ENCODE results near the gene CENPT.
"Not testable (repeated sequence)": the region's sequence is repeated elsewhere in the genome, so short reads cannot be mapped to it uniquely, and the experiment has no call there.

The CENPT gene

DNA sequence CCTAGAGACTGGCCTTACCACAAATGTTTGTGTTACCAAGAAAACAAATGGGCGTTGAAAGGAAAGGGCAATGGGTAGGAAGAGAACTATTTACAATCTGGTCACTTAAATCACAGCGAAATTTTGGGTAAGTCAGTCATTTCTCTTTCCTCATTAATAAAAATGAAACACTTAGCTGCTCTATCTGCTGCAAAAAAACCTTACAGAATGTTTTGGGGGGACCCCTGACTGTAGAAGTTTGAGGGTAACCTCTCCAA lies 1.5 kb downstream of the CENPT start:
- DNase-seq, result no peak

DNA sequence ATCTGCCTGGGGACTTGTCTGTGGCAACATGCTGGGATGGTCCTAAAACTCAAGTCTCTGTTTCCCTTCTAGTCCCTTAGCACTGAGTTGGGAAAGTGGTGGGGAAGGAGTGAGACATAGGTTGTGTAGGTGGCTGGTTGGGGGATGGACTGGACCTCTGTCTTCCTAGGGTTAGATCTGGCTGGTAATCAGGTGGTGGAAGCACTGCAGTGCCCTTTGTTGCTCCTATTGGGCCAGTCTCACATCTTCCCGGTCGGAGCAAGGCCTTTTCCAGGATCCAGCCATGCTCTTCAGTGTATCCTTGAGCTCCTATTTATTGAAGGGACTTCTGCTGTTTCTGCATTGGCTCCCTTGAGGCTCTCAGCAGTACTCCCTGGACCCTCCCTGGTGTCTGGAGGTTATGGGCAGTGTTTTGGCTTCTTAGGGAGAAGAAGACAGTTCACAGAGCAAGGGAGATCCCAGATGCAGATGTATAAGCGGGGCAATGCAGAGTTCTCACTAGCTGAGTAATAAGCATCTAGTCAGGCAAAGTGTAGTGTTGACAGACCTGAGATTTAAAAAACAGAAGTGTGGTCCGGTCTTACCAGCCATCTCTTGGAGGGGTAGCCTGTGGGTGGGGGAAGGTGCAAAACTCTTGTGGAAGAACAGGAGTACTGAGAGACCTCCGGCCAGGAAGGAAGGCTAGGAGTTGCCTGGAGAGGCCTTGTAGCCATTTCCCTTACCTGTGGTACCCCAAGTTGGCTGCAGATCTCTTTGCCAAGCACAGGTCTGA lies 2.0 kb downstream of the CENPT start:
- no peak for DNase-seq

DNA sequence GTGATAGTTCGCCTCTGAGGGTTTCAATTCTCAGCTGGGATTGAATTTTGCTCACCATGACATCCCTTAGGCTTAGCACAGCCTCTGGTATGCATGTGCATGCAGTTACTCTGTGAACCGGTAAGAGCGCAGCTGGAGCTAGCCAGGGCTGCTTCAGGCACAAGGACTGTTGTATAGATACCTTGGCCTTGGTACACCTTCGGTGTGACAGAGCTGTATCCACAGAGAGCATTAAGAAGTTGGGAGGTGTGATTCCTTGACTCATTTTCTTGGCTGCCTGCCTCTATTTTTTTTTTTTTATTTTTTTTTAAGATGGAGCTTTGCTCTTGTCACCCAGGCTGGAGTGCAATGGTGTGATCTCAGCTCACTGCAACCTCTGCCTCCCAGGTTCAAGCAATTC lies 3.0 kb downstream of the CENPT start:
- DNase-seq, result no peak

DNA sequence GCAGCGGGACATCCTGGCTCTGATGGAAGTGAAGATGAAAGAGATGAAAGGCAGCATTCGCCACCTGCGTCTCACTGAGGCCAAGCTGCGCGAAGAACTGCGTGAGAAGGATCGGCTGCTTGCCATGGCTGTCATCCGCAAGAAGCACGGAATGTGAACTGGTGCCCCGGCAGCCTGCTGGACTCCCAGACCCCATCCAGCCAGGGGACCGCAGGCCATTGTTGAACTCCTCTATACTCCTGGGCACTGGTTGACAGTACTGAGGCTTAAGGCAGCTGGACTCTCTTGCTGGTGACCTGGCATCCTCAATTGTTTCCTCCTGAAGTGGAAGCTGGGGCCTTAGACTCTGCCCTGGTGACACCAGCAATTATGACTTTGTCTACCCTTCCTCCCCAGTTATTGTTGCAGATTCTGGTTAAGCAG lies 4.1 kb downstream of the CENPT start:
- DNase-seq, result no peak

DNA sequence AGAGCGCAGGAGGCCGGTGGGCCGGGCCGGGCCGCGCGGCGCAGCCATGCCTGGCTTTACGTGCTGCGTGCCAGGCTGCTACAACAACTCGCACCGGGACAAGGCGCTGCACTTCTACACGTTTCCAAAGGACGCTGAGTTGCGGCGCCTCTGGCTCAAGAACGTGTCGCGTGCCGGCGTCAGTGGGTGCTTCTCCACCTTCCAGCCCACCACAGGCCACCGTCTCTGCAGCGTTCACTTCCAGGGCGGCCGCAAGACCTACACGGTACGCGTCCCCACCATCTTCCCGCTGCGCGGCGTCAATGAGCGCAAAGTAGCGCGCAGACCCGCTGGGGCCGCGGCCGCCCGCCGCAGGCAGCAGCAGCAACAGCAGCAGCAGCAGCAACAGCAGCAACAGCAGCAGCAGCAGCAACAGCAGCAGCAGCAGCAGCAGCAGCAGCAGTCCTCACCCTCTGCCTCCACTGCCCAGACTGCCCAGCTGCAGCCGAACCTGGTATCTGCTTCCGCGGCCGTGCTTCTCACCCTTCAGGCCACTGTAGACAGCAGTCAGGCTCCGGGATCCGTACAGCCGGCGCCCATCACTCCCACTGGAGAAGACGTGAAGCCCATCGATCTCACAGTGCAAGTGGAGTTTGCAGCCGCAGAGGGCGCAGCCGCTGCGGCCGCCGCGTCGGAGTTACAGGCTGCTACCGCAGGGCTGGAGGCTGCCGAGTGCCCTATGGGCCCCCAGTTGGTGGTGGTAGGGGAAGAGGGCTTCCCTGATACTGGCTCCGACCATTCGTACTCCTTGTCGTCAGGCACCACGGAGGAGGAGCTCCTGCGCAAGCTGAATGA lies 4.8 kb downstream of the CENPT start:
- peak; percentile 13 for DNase-seq

DNA sequence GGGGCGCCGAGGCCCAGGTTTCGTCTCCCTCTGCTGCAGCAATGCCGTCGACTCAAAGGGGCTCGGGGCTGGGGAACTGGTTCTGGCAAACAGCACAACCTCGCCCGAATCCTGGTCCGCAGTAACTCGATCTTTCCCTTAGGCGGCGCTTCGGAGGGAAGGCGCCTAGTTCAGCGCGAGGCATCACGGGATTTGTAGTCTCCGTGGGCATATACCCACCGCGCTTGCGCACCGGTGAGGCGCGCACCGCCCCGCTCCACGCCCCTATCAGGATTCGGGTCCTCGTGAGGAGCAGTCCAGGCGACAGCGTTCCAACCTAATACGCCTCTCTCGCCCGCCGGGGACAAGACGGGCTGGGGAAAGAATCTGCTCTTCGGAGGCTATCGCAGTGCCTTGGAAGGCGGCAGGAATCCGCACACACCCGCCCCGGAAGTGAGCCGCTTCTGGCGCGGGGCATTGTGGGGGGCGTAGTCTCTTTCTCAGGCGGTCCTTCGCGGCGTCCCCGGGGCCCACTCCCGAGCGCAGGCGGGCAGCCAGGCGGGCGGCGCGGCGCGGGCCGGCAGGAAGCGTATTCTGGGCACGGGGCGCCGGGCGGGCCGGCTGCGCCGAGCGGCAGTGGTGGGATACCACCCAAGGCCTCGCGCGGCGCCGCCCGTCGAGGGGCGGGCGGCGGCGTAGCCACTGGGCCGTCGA lies 5.5 kb downstream of the CENPT start, which contains the start of gene THAP11:
TSS of gene THAP11 (plus strand) at position 505 of the 693 bp plus-strand sequence. CDS start 235 bp downstream, outside the sequence.
- peak; percentile 93 for DNase-seq

DNA sequence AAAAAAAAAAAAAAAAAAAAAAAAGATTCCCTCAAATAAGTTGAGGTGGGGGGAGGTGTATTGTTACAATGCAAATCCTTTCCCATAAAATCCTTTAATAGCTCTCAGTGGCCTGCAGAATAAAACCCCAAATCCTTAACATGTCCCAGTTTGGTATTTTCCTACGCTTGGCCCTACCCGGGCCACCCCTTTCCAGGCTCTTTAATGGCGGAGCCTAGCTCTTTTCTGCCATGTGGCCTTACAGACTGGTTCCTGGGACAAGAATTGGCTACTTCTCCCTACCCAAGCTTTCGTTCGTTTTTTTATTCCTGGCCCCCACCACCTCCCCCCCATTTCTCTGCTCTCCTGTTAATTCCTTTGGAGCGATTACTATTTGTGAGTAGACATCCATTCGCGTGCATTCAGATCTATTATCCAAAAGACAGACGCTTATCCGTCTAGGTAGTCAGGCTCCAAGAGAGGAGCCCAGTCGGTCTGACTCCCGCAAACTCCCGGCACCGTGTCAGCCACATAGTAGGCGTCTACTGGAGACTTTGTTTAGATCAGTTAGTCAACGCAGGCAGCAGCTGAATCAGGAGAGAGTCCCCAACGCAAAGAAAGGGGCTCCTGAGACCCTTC lies 6.2 kb downstream of the CENPT start:
- no peak for DNase-seq

DNA sequence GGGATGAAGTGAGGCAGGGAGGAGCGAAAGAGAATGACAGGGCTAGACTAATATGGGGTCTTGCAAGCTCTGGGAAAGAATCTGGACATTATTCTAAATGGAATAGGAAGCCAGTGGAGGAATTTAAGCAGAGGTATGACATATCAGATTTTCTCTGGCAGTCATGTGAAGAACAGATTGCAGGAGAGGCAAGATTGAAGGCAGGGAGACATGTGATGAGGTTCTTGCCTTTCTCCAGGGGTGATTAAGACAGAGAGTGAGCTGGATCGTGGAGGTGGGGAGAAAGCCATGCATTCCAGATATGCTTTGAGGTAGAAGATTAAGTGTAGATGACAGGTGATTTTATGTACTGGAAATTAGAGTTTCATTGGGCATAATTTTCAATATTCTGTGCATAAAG lies 9.7 kb downstream of the CENPT start:
- no peak for DNase-seq

DNA sequence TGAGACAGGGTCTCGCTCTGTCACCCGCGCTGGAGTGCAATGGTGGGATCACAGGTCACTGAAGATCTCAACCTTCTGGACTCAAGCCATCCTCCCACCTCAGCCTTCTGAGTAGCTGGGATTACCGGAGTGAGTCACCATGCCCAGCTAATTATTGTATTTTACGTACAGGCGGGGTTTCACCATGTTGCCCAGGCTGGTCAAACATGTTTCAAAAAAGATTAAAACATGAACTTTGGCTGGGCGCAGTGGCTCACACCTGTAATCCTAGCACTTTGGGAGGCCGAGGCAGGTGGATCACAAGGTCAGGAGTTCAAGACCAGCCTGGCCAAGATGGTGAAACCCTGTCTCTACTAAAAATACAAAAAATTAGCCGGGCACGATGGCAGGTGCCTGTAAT lies 10.3 kb downstream of the CENPT start:
- DNase-seq, result not testable (repeated sequence)

DNA sequence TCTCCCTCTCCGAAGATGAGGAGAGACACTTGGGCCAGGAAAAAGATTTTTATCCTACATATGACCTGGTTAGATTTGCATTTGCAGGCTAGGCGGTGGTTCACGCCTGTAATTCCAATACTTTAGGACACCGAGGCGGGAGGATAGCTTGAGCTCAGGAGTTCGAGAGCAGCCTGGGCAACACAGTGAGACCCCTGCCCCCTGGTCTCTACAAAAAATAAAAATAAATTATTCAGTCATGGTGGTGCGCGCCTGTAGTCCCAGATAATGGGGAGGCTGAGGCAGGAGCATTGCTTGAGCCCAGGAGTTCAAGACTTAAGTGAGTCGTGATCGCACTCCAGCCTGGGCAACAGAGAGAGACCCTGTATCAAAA lies 13.3 kb downstream of the CENPT start:
- no peak for DNase-seq

DNA sequence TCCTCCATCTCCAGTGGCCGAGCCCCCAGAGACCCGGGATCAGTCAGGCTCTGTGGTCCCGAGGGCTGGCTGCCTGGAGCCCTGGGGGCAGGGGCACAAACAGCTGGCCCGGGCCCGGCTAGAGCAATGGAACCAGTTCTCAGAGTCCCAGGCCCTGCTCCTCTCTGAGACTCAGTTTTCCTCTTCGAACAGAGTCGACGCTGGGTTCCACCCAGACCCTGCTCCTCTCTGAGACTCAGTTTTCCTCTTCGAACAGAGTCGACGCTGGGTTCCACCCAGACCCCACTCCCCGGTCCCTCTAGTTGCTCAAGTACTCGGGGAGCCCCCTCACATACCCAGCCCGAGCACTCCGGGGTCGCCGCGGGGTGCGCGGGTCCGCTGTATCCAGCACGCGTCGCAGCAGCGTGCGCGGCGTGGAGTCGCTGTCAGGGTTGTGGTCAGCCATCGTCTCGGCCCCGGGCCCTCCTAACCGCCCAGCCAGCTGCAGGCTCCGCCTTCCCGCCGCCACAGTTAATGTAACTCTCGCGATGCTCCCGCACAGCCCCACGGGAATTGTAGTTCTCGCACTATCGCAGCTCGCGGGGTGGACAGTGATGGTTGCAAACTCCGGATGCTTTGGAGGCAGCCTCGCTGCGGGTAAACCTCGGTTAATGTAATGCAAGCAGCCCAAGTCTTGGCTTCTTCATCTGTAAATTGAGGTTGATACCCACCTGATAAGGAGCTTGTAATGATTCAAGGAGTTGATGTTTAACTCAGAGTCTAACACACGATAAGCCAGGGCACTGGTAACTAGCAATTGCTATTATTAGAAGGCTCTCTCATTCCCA lies 13.9 kb downstream of the CENPT start:
- DNase-seq, result peak; percentile 88

DNA sequence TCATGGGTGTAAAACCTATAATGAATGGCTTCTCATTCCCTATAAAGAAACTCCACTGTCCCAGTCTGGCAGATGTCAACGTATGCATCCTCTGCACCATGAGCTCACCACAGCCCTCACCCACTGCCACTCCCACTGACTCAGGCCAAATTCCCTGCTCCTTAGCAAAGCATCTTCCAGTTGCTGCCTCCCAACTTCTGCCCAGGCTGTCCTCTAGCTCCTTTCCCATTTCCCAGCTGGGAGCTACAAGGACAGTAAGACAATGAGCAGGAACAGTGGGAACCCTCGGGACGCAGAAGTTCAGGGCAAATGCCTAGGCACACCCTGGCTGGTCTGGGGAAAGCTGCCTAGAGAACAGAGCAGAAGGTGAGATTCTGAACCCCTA lies 14.5 kb downstream of the CENPT start:
- no peak for DNase-seq

DNA sequence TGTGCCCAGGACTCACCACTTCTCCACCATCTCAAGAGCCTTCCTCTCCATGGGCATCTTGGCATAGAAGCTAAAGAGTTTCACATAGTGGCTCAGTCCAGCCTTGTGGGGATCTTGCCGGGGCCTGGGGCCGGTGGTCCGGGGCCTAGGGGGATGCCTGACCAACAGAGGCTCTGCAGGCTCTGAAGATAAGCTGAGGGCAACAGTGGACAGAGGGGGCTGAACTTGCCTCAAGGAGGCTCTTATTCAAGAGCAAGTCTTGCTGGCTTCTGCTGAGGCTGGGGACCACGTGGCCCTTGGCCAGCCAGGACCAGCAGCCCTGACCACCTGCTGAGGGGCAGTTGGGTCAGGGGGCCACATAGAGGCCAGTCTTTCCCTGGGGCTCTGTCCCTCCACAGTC lies 18.8 kb downstream of the CENPT start:
- no peak for DNase-seq

DNA sequence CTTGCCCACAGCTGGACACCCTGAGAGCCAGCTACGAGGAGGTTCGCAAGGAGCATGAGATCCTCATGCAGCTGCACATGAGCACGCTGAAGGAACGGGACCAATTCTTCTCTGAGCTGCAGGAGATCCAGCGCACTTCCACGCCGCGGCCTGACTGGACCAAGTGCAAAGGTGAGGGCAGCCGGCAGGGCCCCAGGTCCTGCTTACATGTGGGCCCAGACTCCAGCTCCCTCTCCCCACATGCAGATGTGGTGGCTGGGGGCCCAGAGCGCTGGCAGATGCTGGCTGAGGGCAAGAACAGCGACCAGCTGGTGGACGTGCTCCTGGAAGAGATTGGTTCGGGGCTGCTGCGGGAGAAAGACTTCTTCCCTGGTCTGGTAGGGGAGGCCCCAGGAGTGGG lies 21.6 kb downstream of the CENPT start:
- no peak for DNase-seq

DNA sequence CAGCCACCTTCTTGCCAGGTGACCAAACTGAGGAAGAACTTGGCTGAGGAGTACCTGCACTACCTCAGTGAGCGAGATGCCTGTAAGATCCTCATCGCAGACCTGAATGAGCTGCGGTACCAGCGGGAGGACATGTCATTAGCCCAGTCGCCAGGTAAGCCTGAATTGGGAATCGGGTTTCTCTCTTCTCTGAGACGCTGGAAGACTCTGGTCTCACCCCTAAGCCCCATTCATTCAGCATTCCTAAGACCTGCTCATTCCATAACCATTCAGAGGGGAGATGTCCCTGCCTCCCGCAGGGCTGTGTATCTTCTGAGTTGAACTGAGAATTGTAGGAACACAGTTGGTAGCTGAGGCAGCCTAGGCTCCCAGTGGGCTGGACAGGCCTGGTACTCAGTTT lies 22.4 kb downstream of the CENPT start:
- DNase-seq, result no peak

DNA sequence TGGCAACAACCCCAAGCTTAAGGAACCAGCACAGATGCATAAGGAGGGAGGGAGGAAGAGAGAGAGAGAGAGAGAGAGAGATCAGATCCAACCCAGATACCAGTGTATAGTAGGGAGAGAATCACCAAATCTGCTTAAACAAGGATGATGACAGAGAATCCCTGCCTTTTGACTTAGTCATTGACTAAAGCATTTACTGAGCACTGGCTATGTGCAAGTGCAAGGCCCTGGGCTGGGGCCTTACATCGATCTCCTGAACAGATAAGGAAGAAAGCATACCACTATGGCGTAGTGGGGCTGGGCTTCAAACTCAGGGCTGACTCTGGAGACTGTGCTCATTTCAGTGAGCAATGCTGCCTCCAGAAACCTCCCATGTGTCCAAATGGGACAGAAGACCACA lies 25.0 kb downstream of the CENPT start:
- DNase-seq, result no peak

DNA sequence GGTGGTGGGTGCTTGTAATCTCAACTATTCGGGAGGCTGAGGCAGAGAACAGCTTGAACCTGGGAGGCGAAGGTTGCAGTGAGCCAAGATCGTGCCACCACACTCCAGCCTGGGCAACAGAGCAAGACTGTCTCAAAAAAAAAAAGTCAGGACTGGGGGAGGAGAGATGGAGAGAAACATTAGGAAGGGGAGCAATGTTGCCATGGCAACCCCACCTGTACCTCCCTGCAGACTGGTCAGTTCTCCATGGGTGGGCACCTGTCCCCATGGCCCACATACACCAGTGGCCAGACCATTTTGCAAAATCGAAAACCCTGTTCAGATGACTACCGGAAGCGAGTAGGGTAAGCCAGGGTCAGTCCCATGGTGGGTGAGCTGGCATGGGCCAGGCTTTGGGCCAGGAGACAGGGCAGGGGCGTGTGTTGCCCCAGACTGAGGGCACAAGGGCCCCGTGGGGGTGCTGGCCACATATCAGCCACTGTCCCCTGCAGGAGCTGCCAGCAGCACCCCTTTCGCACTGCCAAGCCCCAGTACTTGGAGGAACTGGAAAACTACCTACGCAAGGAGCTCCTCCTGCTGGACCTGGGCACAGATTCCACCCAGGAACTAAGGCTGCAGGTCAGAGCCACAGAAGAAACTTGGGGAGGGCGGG lies 26.8 kb downstream of the CENPT start:
- no peak for DNase-seq

DNA sequence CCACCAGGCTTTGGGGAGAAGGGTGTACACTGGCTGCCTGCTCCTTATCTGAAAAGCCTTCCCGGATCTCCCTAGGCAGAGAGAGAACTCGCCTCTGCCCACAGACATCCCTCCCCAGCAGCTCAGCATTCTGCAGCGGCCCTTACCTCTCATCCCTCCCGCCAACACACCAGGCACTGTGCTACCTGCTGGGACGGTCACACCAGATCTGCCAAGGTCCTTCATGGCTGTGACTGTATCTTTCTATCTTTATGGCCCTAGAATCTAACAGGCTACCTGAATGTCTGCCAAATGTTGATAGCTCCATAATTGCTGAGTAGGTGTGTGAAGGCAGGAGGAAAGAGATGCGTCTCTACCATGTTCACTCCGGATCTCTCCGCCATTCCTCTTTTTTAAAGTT lies 32.9 kb downstream of the CENPT start:
- DNase-seq, result no peak

DNA sequence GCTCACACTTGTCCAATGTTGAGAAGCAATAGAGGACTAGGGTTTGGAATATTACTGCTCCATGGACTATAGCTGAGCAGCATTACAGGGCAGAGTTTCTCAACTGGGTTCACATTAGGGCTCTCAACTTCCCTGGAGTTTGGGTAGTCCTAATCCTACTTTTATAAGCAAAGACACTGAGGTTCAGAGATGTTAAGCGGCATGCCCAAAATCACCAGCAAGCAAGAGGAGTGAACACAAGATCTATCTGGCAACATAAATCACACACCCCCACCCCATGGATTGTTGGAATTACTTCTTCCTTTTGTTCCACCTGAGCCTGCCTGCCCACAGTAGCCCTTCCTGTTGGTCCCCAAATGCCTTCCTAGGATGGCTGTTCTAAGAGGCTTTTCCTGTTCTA lies 35.6 kb downstream of the CENPT start:
- no peak for DNase-seq

DNA sequence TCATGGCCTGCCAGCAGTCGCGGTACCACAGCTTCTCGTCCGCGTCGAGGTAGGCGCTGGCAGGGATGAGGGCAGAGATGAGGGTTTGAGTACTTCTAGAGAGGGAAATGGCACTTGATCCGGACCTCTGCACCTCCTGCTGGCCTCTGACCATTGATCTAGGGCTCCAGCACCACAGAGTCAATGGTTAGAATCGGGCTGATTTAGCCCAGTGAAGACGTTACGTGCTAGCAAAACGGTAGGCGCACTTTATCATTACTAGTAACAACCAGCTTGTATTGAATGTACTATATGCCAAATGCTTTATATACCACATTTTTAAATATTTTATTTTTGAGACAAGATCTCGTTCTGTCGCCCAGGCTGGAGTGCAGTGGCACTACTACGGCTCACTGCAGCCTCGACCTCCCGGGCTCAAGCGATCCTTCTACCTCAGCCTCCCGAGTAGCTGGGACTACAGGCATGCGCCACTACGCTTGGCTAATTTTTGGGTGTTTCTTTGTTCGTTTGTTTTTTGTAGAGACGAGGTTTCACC lies 40.3 kb downstream of the CENPT start:
- DNase-seq, result no peak

DNA sequence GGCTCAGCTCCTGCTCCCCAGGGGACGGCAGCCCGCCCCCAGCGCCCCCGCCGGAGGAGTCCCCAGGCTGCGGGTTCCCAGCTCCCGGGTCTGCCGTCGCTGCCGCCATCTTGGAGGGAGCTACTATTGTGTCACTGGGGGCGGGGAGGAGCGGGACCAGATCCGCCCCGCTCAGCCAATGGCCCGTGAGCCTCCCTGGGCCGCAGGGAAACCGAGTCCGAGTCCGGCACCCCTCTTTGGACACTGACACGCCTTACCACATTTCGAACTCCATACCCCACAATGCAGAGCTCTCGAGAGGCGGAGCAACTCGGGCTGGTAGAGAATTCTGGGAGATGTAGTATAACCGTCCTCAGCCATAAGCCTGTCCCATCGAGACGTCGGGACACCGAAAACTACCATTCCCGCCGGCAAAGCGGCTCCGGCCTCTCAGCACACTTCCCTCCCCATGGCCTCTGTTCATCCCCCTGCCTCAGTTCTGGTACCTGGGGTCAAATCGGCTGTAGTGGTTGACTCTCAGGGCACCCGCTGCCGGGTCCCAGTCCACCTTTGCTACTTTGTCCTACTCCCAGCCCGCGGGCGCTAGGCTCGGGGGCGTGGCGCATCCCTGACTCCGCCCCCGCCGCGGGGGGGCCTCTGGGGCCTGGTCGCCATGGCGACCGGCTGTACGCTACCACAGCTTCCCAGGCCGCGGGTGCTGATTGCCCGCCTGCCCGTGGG lies 40.9 kb downstream of the CENPT start, which contains the start of the genes RANBP10 and TSNAXIP1:
TSS of gene RANBP10 (minus strand) at position 133 of the 720 bp plus-strand sequence. CDS start at position 109, 24 bp downstream.
TSS of gene TSNAXIP1 (plus strand) at position 462 of the 720 bp plus-strand sequence. CDS start 261 bp downstream, outside the sequence.
- DNase-seq, result peak; percentile 98

Measured in NCI-H345 (cell line).